K562 (cell line): Measurements from ENCODE around the gene PGAP2. TPM values are rescaled to one million over a fixed set of nuclear protein-coding genes. Genes with fewer than 3 reads are reported as not detected.

ENCODE experiments used
- CAMTA2 ChIP-seq: fragments of 250-450 bp; sonication (Bioruptor Pico); conservative IDR thresholded peaks from 2 replicates; pipeline ENCODE4 v1.5.1; 2022
- ETV6 ChIP-seq, 3 experiments: fragments of 150-350 bp in 1 of 3; sonication (generic) in 1 of 3; formaldehyde crosslinking in 1 of 3; IDR thresholded peaks; 2 replicates each; pipeline versions ENCODE4 v1.6.1 to v1.8.0; 2014 to 2022; ENCODE audit warnings: borderline replicate concordance in 2 of 3, low read depth in 2 of 3, antibody characterized with exemption in 1 of 3, low read length in 1 of 3, mild to moderate bottlenecking in 1 of 3, missing genetic modification reagents in 1 of 3
- JUN ChIP-seq, 2 experiments: sonication (generic) in 1 of 2; formaldehyde crosslinking in 1 of 2; IDR thresholded peaks; 2 replicates each; pipeline versions ENCODE4 v1.6.1 to v1.8.0; 2012 to 2022; ENCODE audit warnings: borderline replicate concordance in 2 of 2, mild to moderate bottlenecking in 2 of 2, improper control_type of control experiment in 1 of 2, low read depth in 1 of 2, low read length in 1 of 2, missing genetic modification reagents in 1 of 2
- MAFK ChIP-seq: IDR thresholded peaks from 2 replicates; pipeline ENCODE4 v1.6.1; 2011; ENCODE audit warnings: low read length, improper control_type of control experiment
- NR2C2 ChIP-seq, 2 experiments: fragments of 200-800 bp in 1 of 2; sonication (Bioruptor generic) in 1 of 2; sonication (generic) in 1 of 2; formaldehyde crosslinking in 1 of 2; IDR thresholded peaks; 2 replicates each; pipeline versions ENCODE4 v1.6.1 to v1.8.0; 2016 to 2022; ENCODE audit warnings: mild to moderate bottlenecking in 1 of 2, missing compliant biosample characterization in 1 of 2, missing genetic modification characterization in 1 of 2, missing genetic modification reagents in 1 of 2
- RFX7 ChIP-seq: fragments of 250-450 bp; sonication (Bioruptor Pico); IDR thresholded peaks from 2 replicates; pipeline ENCODE4 v1.5.1; 2021; ENCODE audit warnings: mild to moderate bottlenecking
- SAFB ChIP-seq: fragments of 200-400 bp; formaldehyde crosslinking; IDR thresholded peaks from 2 replicates; pipeline ENCODE4 v1.6.1; 2017; ENCODE audit warnings: low read depth, low read length, borderline replicate concordance
- SAP30 ChIP-seq: fragments of 200-600 bp; sonication (generic); IDR thresholded peaks from 2 replicates; pipeline ENCODE4 v1.6.1; 2012; ENCODE audit warnings: borderline replicate concordance, low read depth, mild to moderate bottlenecking, moderate library complexity, low read length, control low read depth, inconsistent platforms; ENCODE audit not compliant: insufficient read depth, poor library complexity, severe bottlenecking
- TEAD2 ChIP-seq: fragments of 450-650 bp; IDR thresholded peaks from 2 replicates; pipeline ENCODE4 v1.6.1; 2016; ENCODE audit warnings: missing genetic modification characterization, control low read depth, missing compliant biosample characterization
- YY1 ChIP-seq, 3 experiments: IDR thresholded peaks; 2 replicates each; pipeline ENCODE4 v1.6.1; 2011; ENCODE audit warnings: low read length in 2 of 3, mild to moderate bottlenecking in 2 of 3, moderate library complexity in 2 of 3, borderline replicate concordance in 1 of 3, control low read depth in 1 of 3, low read depth in 1 of 3; ENCODE audit not compliant: insufficient read depth in 3 of 3, insufficient replicate concordance in 2 of 3, control insufficient read depth in 1 of 3, insufficient read length in 1 of 3; ENCODE audit errors: extremely low read depth in 1 of 3
- polyA plus RNA-seq, 8 experiments: library from polyadenylated mRNA; depleted of rRNA in 4 of 8; stranded (reverse) in 5 of 8; unstranded in 3 of 8; fragments of >200 nt; fragmentation: Nextera tagmentation in 2 of 8; fragmentation: Illumina TruSeq in 1 of 8; extraction: Ambion mirVana in 2 of 8; extraction: Trizol in 1 of 8; gene quantifications; 2 replicates each; pipeline versions ENCODE4 v1.2.1 to v1.2.3, GENCODE V29; 2011 to 2014; ENCODE audit warnings: inconsistent platforms in 1 of 8, missing spikeins in 1 of 8
- total RNA-seq, 7 experiments: library from RNA; depleted of rRNA in 6 of 7; stranded (reverse); fragments of >200 nt in 6 of 7; fragmentation: Illumina TruSeq in 2 of 7; extraction: Trizol in 2 of 7; gene quantifications; 2 replicates each; pipeline versions ENCODE4 v1.2.1 to v1.2.3, GENCODE V29; 2011 to 2021; ENCODE audit warnings: low replicate concordance in 1 of 7
- TF ChIP-seq, protein P1 (sequence below): fragments of 450-650 bp; formaldehyde crosslinking; IDR thresholded peaks from 2 replicates; pipeline ENCODE4 v1.4.0; 2022; ENCODE audit warnings: mild to moderate bottlenecking, moderate library complexity
- TF ChIP-seq, protein P2 (sequence below): fragments of 250-450 bp; sonication (Bioruptor Pico); IDR thresholded peaks from 2 replicates; pipeline ENCODE4 v1.8.0; 2021; ENCODE audit warnings: moderate library complexity, mild to moderate bottlenecking, inconsistent platforms
- TF ChIP-seq, protein P3 (sequence below): fragments of 450-650 bp; formaldehyde crosslinking; conservative IDR thresholded peaks from 2 replicates; pipeline ENCODE4 v1.4.0; 2022; ENCODE audit warnings: mild to moderate bottlenecking, missing genetic modification characterization
- TF ChIP-seq, protein P4 (sequence below): fragments of 450-650 bp; IDR thresholded peaks from 2 replicates; pipeline ENCODE4 v1.6.1; 2018; ENCODE audit warnings: mild to moderate bottlenecking, low read depth; ENCODE audit not compliant: partially characterized antibody
- TF ChIP-seq, protein P5 (sequence below): fragments of 250-450 bp; sonication (Bioruptor Pico); IDR thresholded peaks from 2 replicates; pipeline ENCODE4 v1.5.0; 2020; ENCODE audit warnings: mild to moderate bottlenecking

Gene PGAP2
- total and polyA plus RNA-seq, 9 of the 15 experiments (the other 6 are each of a cell fraction or from before 2014, with no cell fraction given), result 17.9 to 47.2 (median 33.7) TPM

DNA sequence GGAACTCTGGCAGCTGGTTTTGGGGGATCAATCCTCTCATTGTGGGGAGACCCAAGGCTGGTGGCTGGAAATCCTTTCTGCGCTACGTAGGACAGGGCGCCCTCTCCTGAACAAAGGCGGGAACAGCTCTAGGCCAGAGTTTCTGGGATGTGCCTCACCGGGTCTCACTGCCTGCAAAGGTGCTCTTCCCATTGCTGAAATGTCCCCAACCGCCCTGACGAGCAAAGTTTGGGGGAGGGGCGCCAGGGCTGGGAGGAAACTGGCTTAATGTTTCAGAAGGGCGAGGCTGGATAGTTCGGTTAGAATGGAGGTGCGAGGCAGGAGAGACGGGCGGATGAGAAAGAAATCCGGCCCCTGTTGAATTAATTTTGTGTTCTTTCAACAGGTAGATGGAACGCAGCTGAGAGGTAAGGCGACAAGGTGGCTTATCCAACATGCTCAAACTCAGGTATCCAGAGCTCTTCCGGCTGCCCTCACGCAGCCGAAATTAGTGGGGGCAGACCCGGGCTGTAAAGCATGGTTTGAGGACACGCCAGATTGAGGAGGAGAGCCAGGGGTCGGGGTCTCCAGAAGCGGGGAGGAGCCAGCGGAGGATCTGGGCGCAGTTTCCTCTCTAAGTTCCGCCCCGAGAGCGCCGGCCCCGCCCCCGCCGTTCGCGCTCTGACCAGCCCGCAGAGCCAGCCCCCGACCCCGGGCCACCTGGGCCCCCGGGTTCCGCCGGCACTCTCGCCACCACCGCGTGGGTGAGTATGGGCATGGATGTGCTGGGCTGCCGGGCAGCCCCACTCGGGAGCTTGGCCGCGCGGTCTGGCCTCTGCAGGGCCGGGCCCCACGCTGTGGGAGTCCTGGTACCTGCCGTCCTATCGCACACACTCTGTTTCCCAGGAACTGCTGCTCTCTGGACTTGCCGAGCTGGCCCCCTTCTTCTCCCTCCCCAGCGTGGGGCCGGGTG lies at the start of gene PGAP2 (continued):
- no peak for TF ChIP-seq TEAD2 (tag)
- peak; percentile 77 for TF ChIP-seq SAFB
- TF ChIP-seq, protein P1, sequence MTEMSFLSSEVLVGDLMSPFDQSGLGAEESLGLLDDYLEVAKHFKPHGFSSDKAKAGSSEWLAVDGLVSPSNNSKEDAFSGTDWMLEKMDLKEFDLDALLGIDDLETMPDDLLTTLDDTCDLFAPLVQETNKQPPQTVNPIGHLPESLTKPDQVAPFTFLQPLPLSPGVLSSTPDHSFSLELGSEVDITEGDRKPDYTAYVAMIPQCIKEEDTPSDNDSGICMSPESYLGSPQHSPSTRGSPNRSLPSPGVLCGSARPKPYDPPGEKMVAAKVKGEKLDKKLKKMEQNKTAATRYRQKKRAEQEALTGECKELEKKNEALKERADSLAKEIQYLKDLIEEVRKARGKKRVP (CRISPR knock-in tag), result no peak
- TF ChIP-seq ETV6 (IDR thresholded peaks at IDR 0.05; ENCODE audit: borderline replicate concordance in 1 of 2, low read depth in 2 of 2, low read length in 1 of 2), result no peak
- no peak for TF ChIP-seq ETV6 (CRISPR knock-in tag; IDR thresholded peaks at IDR 0.05; ENCODE audit: borderline replicate concordance)
- TF ChIP-seq, protein P2, sequence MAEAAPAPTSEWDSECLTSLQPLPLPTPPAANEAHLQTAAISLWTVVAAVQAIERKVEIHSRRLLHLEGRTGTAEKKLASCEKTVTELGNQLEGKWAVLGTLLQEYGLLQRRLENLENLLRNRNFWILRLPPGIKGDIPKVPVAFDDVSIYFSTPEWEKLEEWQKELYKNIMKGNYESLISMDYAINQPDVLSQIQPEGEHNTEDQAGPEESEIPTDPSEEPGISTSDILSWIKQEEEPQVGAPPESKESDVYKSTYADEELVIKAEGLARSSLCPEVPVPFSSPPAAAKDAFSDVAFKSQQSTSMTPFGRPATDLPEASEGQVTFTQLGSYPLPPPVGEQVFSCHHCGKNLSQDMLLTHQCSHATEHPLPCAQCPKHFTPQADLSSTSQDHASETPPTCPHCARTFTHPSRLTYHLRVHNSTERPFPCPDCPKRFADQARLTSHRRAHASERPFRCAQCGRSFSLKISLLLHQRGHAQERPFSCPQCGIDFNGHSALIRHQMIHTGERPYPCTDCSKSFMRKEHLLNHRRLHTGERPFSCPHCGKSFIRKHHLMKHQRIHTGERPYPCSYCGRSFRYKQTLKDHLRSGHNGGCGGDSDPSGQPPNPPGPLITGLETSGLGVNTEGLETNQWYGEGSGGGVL (CRISPR knock-in tag), result no peak
- TF ChIP-seq CAMTA2, result no peak
- no peak for TF ChIP-seq RFX7 (CRISPR knock-in tag)
- TF ChIP-seq, protein P3, sequence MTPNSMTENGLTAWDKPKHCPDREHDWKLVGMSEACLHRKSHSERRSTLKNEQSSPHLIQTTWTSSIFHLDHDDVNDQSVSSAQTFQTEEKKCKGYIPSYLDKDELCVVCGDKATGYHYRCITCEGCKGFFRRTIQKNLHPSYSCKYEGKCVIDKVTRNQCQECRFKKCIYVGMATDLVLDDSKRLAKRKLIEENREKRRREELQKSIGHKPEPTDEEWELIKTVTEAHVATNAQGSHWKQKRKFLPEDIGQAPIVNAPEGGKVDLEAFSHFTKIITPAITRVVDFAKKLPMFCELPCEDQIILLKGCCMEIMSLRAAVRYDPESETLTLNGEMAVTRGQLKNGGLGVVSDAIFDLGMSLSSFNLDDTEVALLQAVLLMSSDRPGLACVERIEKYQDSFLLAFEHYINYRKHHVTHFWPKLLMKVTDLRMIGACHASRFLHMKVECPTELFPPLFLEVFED (CRISPR knock-in tag), result no peak
- TF ChIP-seq MAFK, result no peak; the same call in 1 of the 2 replicates
- TF ChIP-seq, protein P4, sequence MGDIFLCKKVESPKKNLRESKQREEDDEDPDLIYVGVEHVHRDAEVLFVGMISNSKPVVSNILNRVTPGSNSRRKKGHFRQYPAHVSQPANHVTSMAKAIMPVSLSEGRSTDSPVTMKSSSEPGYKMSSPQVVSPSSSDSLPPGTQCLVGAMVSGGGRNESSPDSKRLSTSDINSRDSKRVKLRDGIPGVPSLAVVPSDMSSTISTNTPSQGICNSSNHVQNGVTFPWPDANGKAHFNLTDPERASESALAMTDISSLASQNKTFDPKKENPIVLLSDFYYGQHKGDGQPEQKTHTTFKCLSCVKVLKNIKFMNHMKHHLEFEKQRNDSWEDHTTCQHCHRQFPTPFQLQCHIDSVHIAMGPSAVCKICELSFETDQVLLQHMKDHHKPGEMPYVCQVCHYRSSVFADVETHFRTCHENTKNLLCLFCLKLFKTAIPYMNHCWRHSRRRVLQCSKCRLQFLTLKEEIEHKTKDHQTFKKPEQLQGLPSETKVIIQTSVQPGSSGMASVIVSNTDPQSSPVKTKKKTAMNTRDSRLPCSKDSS, result no peak
- no peak for TF ChIP-seq JUN (IDR thresholded peaks at IDR 0.05; ENCODE audit: borderline replicate concordance, low read depth, low read length)
- TF ChIP-seq JUN (CRISPR knock-in tag; IDR thresholded peaks at IDR 0.05; ENCODE audit: borderline replicate concordance), result no peak
- no peak for TF ChIP-seq NR2C2 (CRISPR knock-in tag; IDR thresholded peaks at IDR 0.05)
- no peak for TF ChIP-seq NR2C2 (tag; IDR thresholded peaks at IDR 0.05)
- TF ChIP-seq SAP30, result no peak
- TF ChIP-seq, protein P5, sequence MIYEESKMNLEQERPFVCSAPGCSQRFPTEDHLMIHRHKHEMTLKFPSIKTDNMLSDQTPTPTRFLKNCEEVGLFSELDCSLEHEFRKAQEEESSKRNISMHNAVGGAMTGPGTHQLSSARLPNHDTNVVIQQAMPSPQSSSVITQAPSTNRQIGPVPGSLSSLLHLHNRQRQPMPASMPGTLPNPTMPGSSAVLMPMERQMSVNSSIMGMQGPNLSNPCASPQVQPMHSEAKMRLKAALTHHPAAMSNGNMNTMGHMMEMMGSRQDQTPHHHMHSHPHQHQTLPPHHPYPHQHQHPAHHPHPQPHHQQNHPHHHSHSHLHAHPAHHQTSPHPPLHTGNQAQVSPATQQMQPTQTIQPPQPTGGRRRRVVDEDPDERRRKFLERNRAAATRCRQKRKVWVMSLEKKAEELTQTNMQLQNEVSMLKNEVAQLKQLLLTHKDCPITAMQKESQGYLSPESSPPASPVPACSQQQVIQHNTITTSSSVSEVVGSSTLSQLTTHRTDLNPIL (CRISPR knock-in tag), result no peak
- TF ChIP-seq YY1 (IDR thresholded peaks at IDR 0.05; ENCODE audit: borderline replicate concordance in 1 of 3, control insufficient read depth in 1 of 3, extremely low read depth in 1 of 3, insufficient read depth in 3 of 3, insufficient read length in 1 of 3, insufficient replicate concordance in 2 of 3, low read depth in 1 of 3, low read length in 2 of 3), result peak in 1 of 3 experiments; percentile 13
